GM12878 (cell line): ENCODE measurements around the gene MBOAT7. TPM values are rescaled to one million over a fixed set of nuclear protein-coding genes. Genes with fewer than 3 reads are reported as not detected.

Source experiments
- ATAC-seq: fragments of 200-7000 bp; cut with Tn5 transposase; 3 replicates; pipeline ENCODE4 v1.9.1; 2020; ENCODE audit warnings: mild to moderate bottlenecking, moderate library complexity
- BruUV-seq: library from RNA; stranded (reverse); fragments of 400-500 nt; replicated peaks from 2 replicates; lab custom pipeline; 2021; lab: Mats Ljungman, UMichigan
- CTCF ChIA-PET: fragments of 300-600 bp; sonication (Branson Sonifier 250); formaldehyde crosslinking; extraction: SDS; loops from one replicate; lab custom pipeline; 2021; ENCODE audit warnings: inconsistent platforms; lab: Yijun Ruan, JAX
- POLR2A ChIA-PET: fragments of 350-600 bp; formaldehyde crosslinking; extraction: SDS; loops from one replicate; lab custom pipeline; 2021; ENCODE audit warnings: inconsistent platforms; lab: Charles Lee
- RAD21 ChIA-PET: fragments of 300-600 bp; sonication (Branson Sonifier 250); formaldehyde crosslinking; loops from one replicate; lab custom pipeline; 2023; ENCODE audit warnings: antibody characterized with exemption; ENCODE audit not compliant: unreplicated experiment; lab: Charles Lee
- SMC1A ChIA-PET: fragments of 300-600 bp; sonication (Branson Sonifier 250); formaldehyde crosslinking; loops from one replicate; lab custom pipeline; 2023; ENCODE audit not compliant: unreplicated experiment, uncharacterized antibody; lab: Charles Lee
- DNase-seq: peaks from one replicate; pipeline ENCODE4 v3.0.0-alpha.2; 2011; ENCODE audit warnings: low read depth, low spot score
- FAIRE-seq: peaks from 3 replicates; lab custom pipeline; 2011; peaks lifted over from hg19 to GRCh38; lab: Jason Lieb, UNC
- H2AFZ ChIP-seq: 2 replicates; pipeline ENCODE4 v1.6.0; 2011; ENCODE audit warnings: low read depth, low read length, control low read depth; ENCODE audit not compliant: control insufficient read depth
- H3K27ac ChIP-seq: 2 replicates; pipeline ENCODE4 v1.5.1; 2011; ENCODE audit warnings: control low read depth; ENCODE audit not compliant: control insufficient read depth, insufficient read depth
- H3K27me3 ChIP-seq, 2 experiments: replicated peaks in 1 of 2; 2 replicates each; pipeline versions ENCODE4 v1.6.0 to v1.6.1; 2011; ENCODE audit warnings: low read length in 1 of 2; ENCODE audit not compliant: control insufficient read depth in 2 of 2, insufficient read depth in 2 of 2
- H3K36me3 ChIP-seq, 2 experiments: 2 replicates each; pipeline ENCODE4 v1.5.1; 2011; ENCODE audit warnings: low read length in 1 of 2; ENCODE audit not compliant: control insufficient read depth in 2 of 2, insufficient read depth in 2 of 2
- H3K4me1 ChIP-seq: 2 replicates; pipeline ENCODE4 v1.6.1; 2011; ENCODE audit warnings: mild to moderate bottlenecking, low read length, moderate library complexity, mixed read lengths; ENCODE audit not compliant: control insufficient read depth, insufficient read depth
- H3K4me2 ChIP-seq: 2 replicates; pipeline ENCODE4 v1.6.0; 2011; ENCODE audit warnings: control low read depth; ENCODE audit not compliant: control insufficient read depth, insufficient read depth
- H3K4me3 ChIP-seq: fragments of 200-600 bp; sonication (generic); 2 replicates; pipeline ENCODE4 v1.5.1; 2016
- H3K79me2 ChIP-seq: 2 replicates; pipeline ENCODE4 v1.6.0; 2011; ENCODE audit warnings: low read length; ENCODE audit not compliant: control insufficient read depth, insufficient read depth
- H3K9ac ChIP-seq: 2 replicates; pipeline ENCODE4 v1.8.0; 2011; ENCODE audit warnings: low read length, control low read depth, mixed read lengths; ENCODE audit not compliant: control insufficient read depth, insufficient read depth
- H3K9me3 ChIP-seq: replicated peaks from 3 replicates; pipeline ENCODE4 v1.5.1; 2011; ENCODE audit warnings: mild to moderate bottlenecking, low read length; ENCODE audit not compliant: control insufficient read depth, insufficient read depth
- H4K20me1 ChIP-seq: 2 replicates; pipeline ENCODE4 v1.6.0; 2011; ENCODE audit not compliant: control insufficient read depth, insufficient read depth
- POLR2A ChIP-seq: IDR thresholded peaks from 2 replicates; pipeline ENCODE4 v1.6.1; 2011; ENCODE audit warnings: low read depth, mild to moderate bottlenecking, low read length
- STAT1 ChIP-seq: fragments of 450-650 bp; conservative IDR thresholded peaks from 2 replicates; pipeline ENCODE4 v1.6.1; 2014; ENCODE audit warnings: antibody characterized with exemption, mild to moderate bottlenecking
- WGBS: methylation state at CpG from one replicate; pipeline ENCODE4 v1.1.6; 2016; ENCODE audit warnings: low lambda C conversion rate; ENCODE audit not compliant: insufficient replicate concordance, insufficient coverage; ENCODE audit errors: missing lambda C conversion rate; 5-methylcytosine and 5-hydroxymethylcytosine counted together
- in situ Hi-C: fragments of 300-500 bp; cut with MboI; formaldehyde crosslinking; loops from 9 replicates; pipeline ENCODE4 v1.14.3; 2018; ENCODE audit warnings: mixed read lengths
- intact Hi-C: fragments of 100-400 bp; cut with micrococcal nuclease; formaldehyde crosslinking; loops from one replicate; pipeline ENCODE4 v1.14.2; 2022; ENCODE audit not compliant: unreplicated experiment
- polyA plus RNA-seq, 11 experiments: library from polyadenylated mRNA; depleted of rRNA in 4 of 11; unstranded in 6 of 11; stranded (reverse) in 5 of 11; fragments of >200 nt; fragmentation: Nextera tagmentation in 4 of 11; fragmentation: Illumina TruSeq in 1 of 11; extraction: Ambion mirVana in 4 of 11; extraction: Trizol in 1 of 11; gene quantifications; 1 replicate in 1 of 11; 2 replicates in 10 of 11; pipeline versions ENCODE4 v1.2.1 to v1.2.3, GENCODE V29; 2011 to 2016; ENCODE audit warnings: inconsistent platforms in 2 of 11, missing spikeins in 2 of 11, low read depth in 1 of 11
- total RNA-seq, 4 experiments: library from RNA; depleted of rRNA in 3 of 4; stranded (reverse); fragments of >200 nt in 3 of 4; fragmentation: Illumina TruSeq in 1 of 4; extraction: Trizol in 1 of 4; gene quantifications; 2 replicates each; pipeline versions ENCODE4 v1.2.1 to v1.2.3, GENCODE V29; 2013 to 2021

Gene MBOAT7
- total and polyA plus RNA-seq, 10 of the 15 experiments (the other 5 are each of a cell fraction or from before 2014, with no cell fraction given), result 0.69 to 44.5 (median 21.7) TPM

DNA sequence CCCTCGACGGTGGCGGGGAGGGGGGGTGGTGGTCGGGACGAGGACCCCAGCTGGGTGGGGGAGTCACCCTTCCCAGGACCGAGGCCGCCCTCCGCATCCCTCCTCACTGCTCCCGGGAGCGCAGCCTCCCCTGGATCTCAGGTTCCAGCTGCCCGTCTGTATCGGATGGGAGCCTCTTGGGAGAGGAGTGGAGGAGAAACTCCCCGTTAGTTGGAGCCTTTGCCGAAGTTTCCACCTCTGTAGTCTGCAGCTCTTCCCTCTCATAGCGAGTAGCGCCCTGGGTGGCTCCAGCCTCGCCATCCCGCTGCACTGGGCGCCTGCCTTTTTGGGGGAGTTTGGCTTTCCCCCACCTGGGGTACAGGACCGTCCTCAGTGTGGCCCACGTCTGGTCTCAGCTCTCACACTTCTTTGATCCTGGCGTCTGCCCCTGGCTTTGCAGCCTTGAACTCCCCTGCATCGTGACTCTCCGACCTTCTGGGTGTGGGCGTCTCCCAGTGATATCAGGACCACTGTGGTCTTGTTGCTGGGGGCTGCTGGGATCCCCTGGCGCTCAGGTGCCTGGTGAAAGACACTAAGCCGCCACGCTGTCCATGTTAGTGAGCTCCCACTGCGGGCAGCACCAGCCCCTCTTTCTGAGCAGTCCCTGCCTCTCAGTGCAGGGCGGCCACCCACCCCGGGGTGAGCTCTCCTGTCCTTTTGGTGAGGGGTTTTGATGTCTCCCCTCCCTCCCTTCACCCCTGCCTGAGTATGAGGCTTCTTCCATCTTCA is 50.7 kb downstream of the MBOAT7 start:
- H3K4me2 ChIP-seq, result peak overlapping the region; percentile 93
- no peak for TF ChIP-seq STAT1
- 0 out of 2 replicates have a peak, but pooled peaks have one; percentile 2 for TF ChIP-seq POLR2A
- TF ChIP-seq, all 136 proteins: peak for 1
- Histone ChIP-seq H3K4me3 (peak overlapping the region; percentile 91), H3K9me3 (peaks cover under 1% of the 10 kb centered on the region; the same call in 2 of the 3 replicates), H3K36me3 (peaks cover 10 to 18% of the 10 kb centered on the region in 2 experiments; a peak in 3 of 4 replicates), H3K79me2 (peaks cover 40% of the 10 kb centered on the region), H3K27me3 (no peaks in the 10 kb centered on the region), H3K4me1 (peaks cover 19% of the 10 kb centered on the region), H3K27ac (peak overlapping the region; percentile 24), H4K20me1 (peaks cover 12% of the 10 kb centered on the region), H3K9ac (peak overlapping the region; percentile 95), H2AFZ (no peak overlapping the region)
- in situ Hi-C loops, result loop anchor here (25.0 kb wide), 1 partner anchor 1524 kb away; the partner anchor contains the start of gene U2AF2
- ChIA-PET SMC1A (no interaction called here), CTCF (interaction anchor here (0.9 to 2.3 kb wide), 2 partner anchors 20 to 127 kb away, joined by 3 to 15 read pairs; partner anchors contain the start of gene LENG1), POLR2A (interaction anchor here (2.7 to 3.5 kb wide), 2 partner anchors 20 to 51 kb away, joined by 30 to 36 read pairs; partner anchors contain the start of genes LENG1, MBOAT7 and TSEN34), RAD21 (interaction anchor here (1.1 kb wide), 1 partner anchor 127 kb away, joined by 3 read pairs; no protein-coding TSS in a partner anchor)
- FAIRE-seq (no peak), ATAC-seq (no peak), DNase-seq (no peak)
- WGBS, result 9% methylated on average over 24 of the region's 31 CpGs
- intact Hi-C loops, result no loop called here
- no TSS peak for BruUV-seq
